ENCODE measurements around the gene LRRC17. TPM values are rescaled to one million over a fixed set of nuclear protein-coding genes. Genes with fewer than 3 reads are reported as not detected.

The LRRC17 gene
- total and polyA plus RNA-seq, 9 of the 15 experiments (the other 6 are each of a cell fraction or from before 2014, with no cell fraction given), result 0.03 to 0.18 (median 0.12) TPM; not detected in 5

- TF ChIP-seq RBM15 (IDR thresholded peaks at IDR 0.05; ENCODE audit: insufficient read depth, low read length), result no peak
- TF ChIP-seq KLF13 (tag; IDR thresholded peaks at IDR 0.05; ENCODE audit: borderline replicate concordance, low read depth), result no peak
- no peak for TF ChIP-seq IRF1 (CRISPR knock-in tag; IDR thresholded peaks at IDR 0.05; ENCODE audit: borderline replicate concordance)
- no peak for TF ChIP-seq IRF2 (CRISPR knock-in tag; IDR thresholded peaks at IDR 0.05)
- TF ChIP-seq TCF3 (CRISPR knock-in tag; IDR thresholded peaks at IDR 0.05), result peak; percentile 95
- no peak for TF ChIP-seq MEIS2 (IDR thresholded peaks at IDR 0.05; ENCODE audit: partially characterized antibody)
- 0 out of 2 replicates have a peak, but pooled peaks have one; percentile 51 for TF ChIP-seq OTX1 (CRISPR knock-in tag; IDR thresholded peaks at IDR 0.05)
- TF ChIP-seq ZSCAN32 (CRISPR knock-in tag; IDR thresholded peaks at IDR 0.05), result no peak
- TF ChIP-seq CEBPG (CRISPR knock-in tag; IDR thresholded peaks at IDR 0.05), result no peak
- peak in 1 of 2 experiments; percentile 62; a peak in 1 of 4 replicates for TF ChIP-seq CEBPG (tag; conservative IDR thresholded peaks at IDR 0.05 in 1 of 2, IDR thresholded peaks at IDR 0.05 in 1 of 2)
- TF ChIP-seq MBD1 (CRISPR knock-in tag; IDR thresholded peaks at IDR 0.05), result no peak
- TF ChIP-seq ZNF717 (CRISPR knock-in tag; IDR thresholded peaks at IDR 0.05), result no peak
- peak; percentile 30; the same call in 1 of the 2 replicates for TF ChIP-seq MAFG (tag; conservative IDR thresholded peaks at IDR 0.05)
- 0 out of 2 replicates have a peak, but pooled peaks have one; percentile 55 for TF ChIP-seq FOXK1 (CRISPR knock-in tag; IDR thresholded peaks at IDR 0.05; ENCODE audit: borderline replicate concordance)
- TF ChIP-seq RBM22 (IDR thresholded peaks at IDR 0.05; ENCODE audit: low read depth, low read length, poor library complexity, severe bottlenecking), result no peak
These were observed 80.3 kb downstream of the LRRC17 start (continued) for GRCh38 chr7:102992938-102993717.
